ENCODE measurements around the gene RXRA.

RXRA gene

DNA sequence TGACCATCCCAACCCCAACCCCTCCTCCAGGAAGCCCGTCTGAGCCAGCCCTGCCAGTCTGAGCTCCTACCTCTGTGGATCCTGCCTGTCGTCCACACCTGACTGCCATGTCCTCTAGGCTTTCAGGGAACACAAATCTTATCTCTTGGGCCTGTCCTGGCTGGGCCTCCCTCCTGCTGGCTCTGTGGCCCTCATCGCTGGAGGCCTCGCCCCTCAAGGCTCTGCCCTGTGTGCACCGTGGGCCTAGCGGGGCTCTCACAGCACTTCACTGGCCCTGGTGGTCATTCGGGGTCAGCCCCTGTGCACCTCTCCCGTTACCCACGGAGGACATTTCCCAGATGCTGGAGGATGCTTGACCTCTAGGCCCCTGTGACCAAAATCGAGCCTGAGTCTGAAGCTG lies 133.3 kb downstream of the RXRA start:
- TF ChIP-seq, protein P1, sequence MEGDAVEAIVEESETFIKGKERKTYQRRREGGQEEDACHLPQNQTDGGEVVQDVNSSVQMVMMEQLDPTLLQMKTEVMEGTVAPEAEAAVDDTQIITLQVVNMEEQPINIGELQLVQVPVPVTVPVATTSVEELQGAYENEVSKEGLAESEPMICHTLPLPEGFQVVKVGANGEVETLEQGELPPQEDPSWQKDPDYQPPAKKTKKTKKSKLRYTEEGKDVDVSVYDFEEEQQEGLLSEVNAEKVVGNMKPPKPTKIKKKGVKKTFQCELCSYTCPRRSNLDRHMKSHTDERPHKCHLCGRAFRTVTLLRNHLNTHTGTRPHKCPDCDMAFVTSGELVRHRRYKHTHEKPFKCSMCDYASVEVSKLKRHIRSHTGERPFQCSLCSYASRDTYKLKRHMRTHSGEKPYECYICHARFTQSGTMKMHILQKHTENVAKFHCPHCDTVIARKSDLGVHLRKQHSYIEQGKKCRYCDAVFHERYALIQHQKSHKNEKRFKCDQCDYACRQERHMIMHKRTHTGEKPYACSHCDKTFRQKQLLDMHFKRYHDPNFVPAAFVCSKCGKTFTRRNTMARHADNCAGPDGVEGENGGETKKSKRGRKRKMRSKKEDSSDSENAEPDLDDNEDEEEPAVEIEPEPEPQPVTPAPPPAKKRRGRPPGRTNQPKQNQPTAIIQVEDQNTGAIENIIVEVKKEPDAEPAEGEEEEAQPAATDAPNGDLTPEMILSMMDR (IDR thresholded peaks at IDR 0.05; ENCODE audit: borderline replicate concordance, control extremely low read depth, extremely low read depth, insufficient read depth, missing control alignments) = no peak
- in situ Hi-C loops (cut with MboI; ENCODE audit: low sequenced_read_pairs, unreplicated experiment) = no loop called here
- DNase-seq (ENCODE audit: low spot score) = no peak

DNA sequence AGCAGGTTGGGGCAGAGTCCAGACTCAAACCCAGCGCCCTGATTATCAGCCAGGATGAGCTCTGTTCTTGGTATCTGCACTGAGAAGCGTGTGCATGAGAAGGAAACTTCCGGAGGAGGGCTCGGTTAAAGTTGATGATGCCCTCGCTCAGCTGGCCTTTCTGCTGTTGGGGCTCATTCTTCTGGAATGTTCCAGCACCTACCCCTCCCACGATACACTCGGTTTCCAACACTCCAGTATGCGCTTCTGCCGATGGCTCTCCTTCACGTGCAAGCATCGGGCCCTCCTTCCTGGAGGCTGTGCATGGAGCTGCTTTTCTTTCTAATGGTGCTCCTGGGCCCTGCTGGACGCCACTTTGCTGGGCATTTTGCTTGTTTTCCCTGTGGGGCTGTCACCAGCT lies 134.0 kb downstream of the RXRA start:
- TF ChIP-seq, protein P1 (IDR thresholded peaks at IDR 0.05; ENCODE audit: borderline replicate concordance, control extremely low read depth, extremely low read depth, insufficient read depth, missing control alignments) = no peak
- DNase-seq (ENCODE audit: low spot score) = no peak
- in situ Hi-C loops (cut with MboI; ENCODE audit: low sequenced_read_pairs, unreplicated experiment) = no loop called here

DNA sequence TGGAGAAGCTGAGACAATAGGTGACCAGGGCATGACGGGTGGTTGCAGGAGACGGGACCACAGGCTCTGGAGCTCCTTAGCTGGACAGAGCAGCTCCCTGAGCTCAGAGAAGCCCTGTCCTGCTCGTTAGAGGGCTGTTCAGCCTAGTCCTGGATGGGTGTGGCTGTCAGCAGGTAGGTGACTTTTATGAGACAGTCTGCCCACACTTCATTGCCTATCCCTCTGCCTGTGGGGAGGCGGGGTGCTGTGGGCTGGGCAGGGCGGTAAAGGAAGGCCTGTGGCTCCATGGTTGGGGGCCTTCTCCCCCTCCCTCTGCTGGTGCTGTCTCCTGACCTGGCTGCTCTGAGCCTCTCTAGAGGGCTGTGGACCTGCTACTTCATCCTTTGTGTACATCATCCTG lies 134.6 kb downstream of the RXRA start:
- in situ Hi-C loops (cut with MboI; ENCODE audit: low sequenced_read_pairs, unreplicated experiment) = no loop called here
- TF ChIP-seq, protein P1 (IDR thresholded peaks at IDR 0.05; ENCODE audit: borderline replicate concordance, control extremely low read depth, extremely low read depth, insufficient read depth, missing control alignments) = no peak
- DNase-seq (ENCODE audit: low spot score) = no peak

DNA sequence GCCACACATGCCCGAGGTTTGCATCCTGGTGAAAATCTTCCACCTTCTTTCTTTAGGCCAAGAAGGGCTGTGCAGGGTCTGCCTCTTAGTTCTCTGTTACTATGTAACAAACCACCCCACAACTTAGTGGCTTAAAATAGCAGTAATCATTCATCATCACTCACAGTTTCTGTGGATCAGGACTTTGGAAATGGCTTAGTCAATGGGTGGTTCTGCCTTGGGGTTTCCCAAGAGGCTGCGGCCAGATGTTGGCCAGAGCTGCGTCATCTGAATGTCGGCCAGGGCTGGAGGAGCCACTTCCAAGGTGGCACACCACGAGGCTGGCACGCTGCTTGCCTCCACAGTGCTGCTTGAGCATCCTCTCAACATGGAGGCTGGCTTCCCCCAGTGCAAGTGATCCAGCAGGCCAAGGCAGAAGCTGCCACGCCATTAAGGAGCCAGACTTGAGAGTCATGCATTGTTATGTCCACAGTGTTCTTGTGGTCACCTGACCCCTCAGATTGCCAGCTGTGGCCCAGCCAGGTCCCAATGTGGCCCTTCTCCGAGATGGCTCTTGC lies 135.2 kb downstream of the RXRA start:
- DNase-seq (ENCODE audit: low spot score) = no peak
- in situ Hi-C loops (cut with MboI; ENCODE audit: low sequenced_read_pairs, unreplicated experiment) = no loop called here
- TF ChIP-seq, protein P1 (IDR thresholded peaks at IDR 0.05; ENCODE audit: borderline replicate concordance, control extremely low read depth, extremely low read depth, insufficient read depth, missing control alignments) = no peak

DNA sequence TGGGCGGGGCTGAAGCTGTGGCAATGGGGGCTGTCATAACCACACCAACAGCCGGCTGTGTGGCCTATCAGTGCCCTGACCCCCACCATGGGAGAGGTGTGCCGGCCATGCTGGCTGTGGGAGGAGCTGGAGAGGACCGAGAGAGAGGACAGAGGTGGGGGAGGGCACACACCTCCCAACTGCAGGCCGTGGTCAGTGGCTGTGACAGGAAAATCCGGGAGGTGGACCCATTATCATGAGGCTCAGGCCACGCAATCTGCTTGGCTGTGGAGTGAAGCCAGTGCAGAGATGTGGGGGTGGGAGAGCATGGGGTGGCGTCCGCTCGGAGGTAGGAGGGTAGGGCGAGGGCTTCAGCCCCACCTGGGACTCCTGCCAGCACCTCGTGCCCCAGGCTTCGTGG lies 136.1 kb downstream of the RXRA start:
- in situ Hi-C loops (cut with MboI; ENCODE audit: low sequenced_read_pairs, unreplicated experiment) = no loop called here
- DNase-seq (ENCODE audit: low spot score) = no peak
- TF ChIP-seq, protein P1 (IDR thresholded peaks at IDR 0.05; ENCODE audit: borderline replicate concordance, control extremely low read depth, extremely low read depth, insufficient read depth, missing control alignments) = no peak

DNA sequence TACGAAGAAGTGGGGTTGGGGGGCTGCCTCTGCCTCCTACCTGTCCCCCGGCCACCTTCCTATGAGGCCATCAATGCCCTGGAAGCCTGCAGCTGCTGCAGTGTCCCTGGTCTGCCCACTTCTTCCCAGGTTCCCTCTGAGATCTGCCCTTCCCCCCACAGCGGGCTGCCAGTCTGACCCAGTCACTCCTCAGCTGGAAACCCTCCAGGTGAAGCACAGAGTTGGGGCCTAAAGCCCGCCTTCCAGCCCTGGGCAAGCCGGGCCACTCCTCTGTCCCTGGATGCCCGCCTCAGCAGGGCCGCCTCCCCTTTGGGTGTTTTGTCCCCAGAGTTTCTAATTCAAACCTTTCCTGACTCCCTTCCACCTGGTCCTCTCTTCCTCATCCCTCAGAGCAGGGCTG lies 137.0 kb downstream of the RXRA start:
- TF ChIP-seq, protein P1 (IDR thresholded peaks at IDR 0.05; ENCODE audit: borderline replicate concordance, control extremely low read depth, extremely low read depth, insufficient read depth, missing control alignments) = no peak
- in situ Hi-C loops (cut with MboI; ENCODE audit: low sequenced_read_pairs, unreplicated experiment) = no loop called here
- DNase-seq (ENCODE audit: low spot score) = no peak
